Body of pancreas (tissue), 4 donors: Measurements from ENCODE around the gene CD55. TPM values are rescaled to one million over a fixed set of nuclear protein-coding genes. Genes with fewer than 3 reads are reported as not detected.

Source experiments
- ATAC-seq: fragments of 150-250 bp; one replicate; pipeline ENCODE4 v1.9.1; 2016
- DNase-seq, 4 donors: peaks; one replicate each; pipeline ENCODE4 v3.0.0-alpha.2; 2019
- H3K27ac ChIP-seq, 4 donors: fragments of 200-600 bp; sonication (generic); 1 replicate in 3 of 4; 2 replicates in 1 of 4; pipeline versions ENCODE4 v1.5.1 to v1.6.1; 2016 to 2019; ENCODE audit warnings: mild to moderate bottlenecking in 1 of 4, mixed read lengths in 1 of 4, moderate library complexity in 1 of 4
- H3K27me3 ChIP-seq, 2 donors: fragments of 200-600 bp; sonication (generic); one replicate each; pipeline ENCODE4 v1.6.0; 2016; ENCODE audit warnings: mild to moderate bottlenecking in 1 of 2
- H3K36me3 ChIP-seq, 2 donors: fragments of 200-600 bp; sonication (generic); replicated peaks in 1 of 2; 2 replicates each; pipeline ENCODE4 v1.5.1; 2016; ENCODE audit warnings: low read depth in 2 of 2; ENCODE audit not compliant: insufficient read depth in 1 of 2
- H3K4me1 ChIP-seq: fragments of 200-600 bp; sonication (generic); one replicate; pipeline ENCODE4 v1.6.0; 2016
- H3K4me3 ChIP-seq, 2 donors: fragments of 200-600 bp; sonication (generic); 1 replicate in 1 of 2; 2 replicates in 1 of 2; pipeline ENCODE4 v1.5.1; 2016 to 2019
- H3K9me3 ChIP-seq, 3 donors: fragments of 200-600 bp; sonication (generic); 1 replicate in 2 of 3; 2 replicates in 1 of 3; pipeline ENCODE4 v1.5.1; 2016
- POLR2A ChIP-seq, 3 donors: fragments of 450-650 bp; IDR thresholded peaks; one replicate each; pipeline ENCODE4 v1.6.1; 2016; ENCODE audit warnings: antibody characterized with exemption in 3 of 3, mild to moderate bottlenecking in 2 of 3
- WGBS, 2 donors: methylation state at CpG; one replicate each; pipeline ENCODE4 v1.1.5; 2017; 5-methylcytosine and 5-hydroxymethylcytosine counted together
- intact Hi-C: fragments of 100-400 bp; cut with DNase I; formaldehyde crosslinking; loops from one replicate; pipeline ENCODE4 v1.15.1; 2023
- total RNA-seq, 2 donors: library from RNA; depleted of rRNA; stranded (reverse); fragments of >200 nt; gene quantifications; one replicate each; pipeline ENCODE4 v1.1.0, GENCODE V29; 2016
- TF ChIP-seq, protein P1 (sequence below), 7 experiments: fragments of 450-650 bp in 4 of 7; fragments of 200-600 bp in 3 of 7; sonication (generic) in 3 of 7; IDR thresholded peaks; one replicate each; pipeline ENCODE4 v1.5.1; 2016 to 2019; ENCODE audit warnings: antibody characterized with exemption in 7 of 7

CD55 gene
- total RNA-seq, 2 donors from 2014 or later = 27.0 to 29.8 TPM

DNA sequence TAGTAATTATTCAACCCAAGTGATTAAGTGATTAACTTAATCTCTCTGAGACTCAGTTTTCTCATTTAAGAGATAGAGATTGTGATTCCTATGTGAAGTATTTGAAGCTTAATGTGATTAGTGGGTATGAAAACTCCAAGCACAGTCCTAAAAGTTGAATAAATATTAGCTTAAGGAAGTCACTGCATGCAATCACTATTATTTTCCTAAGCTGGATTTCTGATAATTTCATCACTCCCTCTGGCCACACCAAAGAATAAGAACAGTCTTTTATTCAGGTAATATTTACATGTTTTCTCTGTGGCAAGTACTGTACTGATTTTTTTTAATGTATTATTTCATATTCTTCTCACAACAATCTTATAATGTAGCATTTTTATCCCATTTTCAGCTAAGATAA is 31.1 kb downstream of the CD55 start:
- intact Hi-C loops = no loop called here
- H3K27ac ChIP-seq = no peak overlapping the region

DNA sequence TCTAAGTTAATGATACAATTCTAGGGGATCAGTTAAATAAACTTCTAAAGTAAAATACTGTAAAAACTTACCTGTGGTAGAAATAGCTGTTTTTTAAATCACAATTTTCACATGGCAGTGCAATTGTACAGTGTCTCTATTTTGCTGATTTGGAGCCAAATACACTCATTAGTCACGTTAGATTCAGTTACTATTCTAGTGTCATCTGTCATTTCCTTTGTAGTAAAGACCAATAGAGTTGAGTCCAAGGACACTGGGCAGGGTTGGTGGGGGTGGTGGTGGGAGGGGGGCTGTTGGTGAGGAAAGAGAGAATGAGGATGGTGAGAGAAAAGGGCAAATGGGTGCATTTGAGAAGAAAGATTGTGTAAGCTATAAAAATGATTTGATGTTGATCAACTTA is 33.6 kb downstream of the CD55 start:
- no peaks in the 10 kb centered on the region for H3K36me3 ChIP-seq
- H3K4me3 ChIP-seq = no peak overlapping the region
- no peak overlapping the region for H3K27ac ChIP-seq
- no peaks in the 10 kb centered on the region for H3K4me1 ChIP-seq
- DNase-seq (no peak), ATAC-seq (no peak)
- no peaks in the 10 kb centered on the region for H3K27me3 ChIP-seq
- no peaks in the 10 kb centered on the region for H3K9me3 ChIP-seq
- WGBS, 2 donors = 30 to 40% methylated on average over 1 of the region's 1 CpG
- TF ChIP-seq, protein P1, sequence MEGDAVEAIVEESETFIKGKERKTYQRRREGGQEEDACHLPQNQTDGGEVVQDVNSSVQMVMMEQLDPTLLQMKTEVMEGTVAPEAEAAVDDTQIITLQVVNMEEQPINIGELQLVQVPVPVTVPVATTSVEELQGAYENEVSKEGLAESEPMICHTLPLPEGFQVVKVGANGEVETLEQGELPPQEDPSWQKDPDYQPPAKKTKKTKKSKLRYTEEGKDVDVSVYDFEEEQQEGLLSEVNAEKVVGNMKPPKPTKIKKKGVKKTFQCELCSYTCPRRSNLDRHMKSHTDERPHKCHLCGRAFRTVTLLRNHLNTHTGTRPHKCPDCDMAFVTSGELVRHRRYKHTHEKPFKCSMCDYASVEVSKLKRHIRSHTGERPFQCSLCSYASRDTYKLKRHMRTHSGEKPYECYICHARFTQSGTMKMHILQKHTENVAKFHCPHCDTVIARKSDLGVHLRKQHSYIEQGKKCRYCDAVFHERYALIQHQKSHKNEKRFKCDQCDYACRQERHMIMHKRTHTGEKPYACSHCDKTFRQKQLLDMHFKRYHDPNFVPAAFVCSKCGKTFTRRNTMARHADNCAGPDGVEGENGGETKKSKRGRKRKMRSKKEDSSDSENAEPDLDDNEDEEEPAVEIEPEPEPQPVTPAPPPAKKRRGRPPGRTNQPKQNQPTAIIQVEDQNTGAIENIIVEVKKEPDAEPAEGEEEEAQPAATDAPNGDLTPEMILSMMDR (IDR thresholded peaks at IDR 0.05) = no peak
- no peak for TF ChIP-seq POLR2A (IDR thresholded peaks at IDR 0.05)
- intact Hi-C loops = no loop called here

More for the DNA sequence above, 31.1 kb downstream of the CD55 start:
- Histone ChIP-seq H3K27me3 (no peaks in the 10 kb centered on the region), H3K4me3 (no peak overlapping the region), H3K36me3 (peaks cover 0 to 3% of the 10 kb centered on the region in 2 donors), H3K4me1 (no peaks in the 10 kb centered on the region), H3K9me3 (no peaks in the 10 kb centered on the region)
- TF ChIP-seq POLR2A (IDR thresholded peaks at IDR 0.05) = no peak
- TF ChIP-seq, protein P1 (IDR thresholded peaks at IDR 0.05) = no peak
- no peak for DNase-seq
- ATAC-seq = no peak

DNA sequence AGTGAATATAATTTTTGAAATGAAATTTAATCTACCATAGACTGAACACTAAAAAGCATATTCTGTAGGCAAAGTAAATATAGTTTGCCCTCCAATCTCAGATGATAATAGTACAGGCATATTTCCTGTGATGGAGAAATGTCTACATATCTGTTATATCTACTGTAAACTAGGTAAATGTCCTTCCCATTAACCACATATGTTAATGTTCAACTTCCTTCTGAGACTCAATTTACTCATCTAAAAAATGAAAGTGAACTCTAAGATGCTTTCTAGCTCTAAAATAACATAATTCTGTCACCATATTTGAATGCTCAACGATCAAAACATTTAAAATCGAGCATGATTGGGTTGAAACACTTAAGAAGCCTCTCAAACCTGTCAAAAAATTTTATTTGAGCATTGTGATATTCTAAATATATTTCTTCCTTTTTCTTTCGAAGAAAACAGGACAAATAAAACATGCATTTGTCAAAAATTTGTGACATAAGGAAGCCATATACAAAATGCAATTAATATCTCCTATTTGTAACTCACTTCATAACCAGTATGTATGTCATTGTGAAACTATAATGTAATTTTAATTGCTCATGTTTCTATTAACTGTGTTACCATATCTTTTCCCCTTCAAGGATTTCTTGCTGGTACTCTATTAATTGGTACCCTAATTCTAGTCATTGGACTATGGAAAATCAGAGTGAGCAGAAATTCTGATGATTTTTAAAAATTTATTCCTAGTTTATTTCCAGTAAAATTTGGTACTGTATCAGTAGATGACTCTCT is 34.2 kb downstream of the CD55 start:
- DNase-seq = no peak
- H3K36me3 ChIP-seq = no peaks in the 10 kb centered on the region
- intact Hi-C loops = no loop called here
- H3K27me3 ChIP-seq = no peaks in the 10 kb centered on the region
- H3K9me3 ChIP-seq = no peaks in the 10 kb centered on the region
- H3K4me1 ChIP-seq = no peaks in the 10 kb centered on the region
- no peak for ATAC-seq
- no peak overlapping the region for H3K27ac ChIP-seq
- no peak overlapping the region for H3K4me3 ChIP-seq
- no peak for TF ChIP-seq POLR2A (IDR thresholded peaks at IDR 0.05)
- TF ChIP-seq, protein P1 (IDR thresholded peaks at IDR 0.05) = no peak
- 88 to 91% methylated on average over 3 of the region's 3 CpGs for WGBS, 2 donors

DNA sequence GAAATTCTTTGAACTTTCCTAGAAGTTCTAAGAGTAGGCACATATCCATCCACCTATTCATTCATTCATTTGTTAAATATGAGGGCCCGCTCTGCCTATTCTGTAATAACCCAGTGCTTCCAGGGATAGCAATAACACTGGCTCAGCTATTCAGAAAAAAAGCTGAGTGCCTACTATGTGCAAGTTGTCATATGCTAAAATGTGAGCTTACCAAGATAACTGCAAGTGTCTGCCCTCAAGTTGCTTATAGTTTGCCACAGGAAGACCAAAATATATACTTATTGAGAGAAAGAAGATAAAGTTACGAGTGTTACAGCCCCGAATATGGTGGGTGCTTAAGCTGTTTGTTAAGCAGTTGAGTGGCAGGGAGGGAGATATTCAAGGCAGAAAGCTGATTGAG is 39.6 kb downstream of the CD55 start:
- DNase-seq = no peak
- WGBS, 2 donors = 62 to 63% methylated on average over 3 of the region's 3 CpGs
- no peaks in the 10 kb centered on the region for H3K36me3 ChIP-seq

More for the DNA sequence above, 39.6 kb downstream of the CD55 start:
- intact Hi-C loops = no loop called here
- Histone ChIP-seq H3K27me3 (no peaks in the 10 kb centered on the region), H3K9me3 (no peaks in the 10 kb centered on the region), H3K27ac (no peak overlapping the region), H3K4me1 (no peaks in the 10 kb centered on the region), H3K4me3 (no peak overlapping the region)
- no peak for ATAC-seq
- TF ChIP-seq POLR2A (IDR thresholded peaks at IDR 0.05) = no peak
- TF ChIP-seq, protein P1 (IDR thresholded peaks at IDR 0.05) = no peak
